HepG2 (cell line): ENCODE measurements around the gene HNRNPUL1. TPM values are rescaled to one million over a fixed set of nuclear protein-coding genes. Genes with fewer than 3 reads are reported as not detected.

Experiments
- AGO2 ChIP-seq: fragments of 200-400 bp; formaldehyde crosslinking; optimal IDR thresholded peaks from 2 replicates; pipeline ENCODE3; 2017; ENCODE audit warnings: mild to moderate bottlenecking, low read depth, low read length, moderate library complexity
- ARNT ChIP-seq: fragments of 450-650 bp; IDR thresholded peaks from 2 replicates; pipeline ENCODE4 v1.6.1; 2017
- CENPT ChIP-seq: sonication (generic); formaldehyde crosslinking; IDR thresholded peaks from 2 replicates; pipeline ENCODE4 v1.8.0; 2022; ENCODE audit warnings: low read depth, mild to moderate bottlenecking, moderate library complexity, missing genetic modification reagents
- CREM ChIP-seq, 2 experiments: sonication (generic) in 1 of 2; formaldehyde crosslinking in 1 of 2; IDR thresholded peaks; 2 replicates each; pipeline versions ENCODE4 v1.4.0 to v1.6.1; 2016 to 2020; ENCODE audit warnings: antibody characterized with exemption in 1 of 2, mild to moderate bottlenecking in 1 of 2, missing genetic modification reagents in 1 of 2
- DNMT3B ChIP-seq: conservative IDR thresholded peaks from 2 replicates; pipeline ENCODE4 v1.6.1; 2016; ENCODE audit warnings: missing biosample characterization, control low read depth
- ELF3 ChIP-seq: IDR thresholded peaks from 2 replicates; pipeline ENCODE4 v1.6.1; 2016; ENCODE audit warnings: missing genetic modification reagents, missing compliant biosample characterization
- FOSL2 ChIP-seq: sonication (generic); formaldehyde crosslinking; IDR thresholded peaks from 2 replicates; pipeline ENCODE4 v1.4.0; 2020; ENCODE audit warnings: missing genetic modification reagents
- HMGA1 ChIP-seq: sonication (generic); formaldehyde crosslinking; conservative IDR thresholded peaks from 2 replicates; pipeline ENCODE4 v1.4.0; 2020; ENCODE audit warnings: missing genetic modification reagents
- HNRNPL ChIP-seq: fragments of 200-400 bp; formaldehyde crosslinking; IDR thresholded peaks from 2 replicates; pipeline ENCODE4 v1.6.1; 2017; ENCODE audit warnings: mild to moderate bottlenecking, low read depth, low read length
- IKZF1 ChIP-seq: fragments of 450-650 bp; IDR thresholded peaks from 2 replicates; pipeline ENCODE4 v1.7.1; 2016
- JUN ChIP-seq: sonication (generic); formaldehyde crosslinking; IDR thresholded peaks from 2 replicates; pipeline ENCODE4 v1.4.0; 2020; ENCODE audit warnings: mild to moderate bottlenecking, missing genetic modification reagents
- MAX ChIP-seq: IDR thresholded peaks from 2 replicates; pipeline ENCODE4 v1.6.1; 2012; ENCODE audit warnings: inconsistent platforms
- MEIS1 ChIP-seq: sonication (generic); formaldehyde crosslinking; IDR thresholded peaks from 2 replicates; pipeline ENCODE4 v1.9.0; 2021; ENCODE audit warnings: mild to moderate bottlenecking, missing genetic modification reagents, moderate library complexity, borderline replicate concordance
- PAWR ChIP-seq: sonication (generic); formaldehyde crosslinking; IDR thresholded peaks from 2 replicates; pipeline ENCODE4 v1.4.0; 2020; ENCODE audit warnings: missing genetic modification reagents, mild to moderate bottlenecking, borderline replicate concordance
- PBX2 ChIP-seq: IDR thresholded peaks from 2 replicates; pipeline ENCODE4 v1.6.1; 2016; ENCODE audit warnings: control low read depth
- POGZ ChIP-seq: sonication (generic); formaldehyde crosslinking; IDR thresholded peaks from 2 replicates; pipeline ENCODE4 v1.4.0; 2020; ENCODE audit warnings: mild to moderate bottlenecking, missing genetic modification reagents
- PTBP1 ChIP-seq: fragments of 200-400 bp; formaldehyde crosslinking; IDR thresholded peaks from 2 replicates; pipeline ENCODE4 v1.6.1; 2018; ENCODE audit warnings: low read length, low read depth; ENCODE audit not compliant: poor library complexity, severe bottlenecking
- RBM39 ChIP-seq: fragments of 200-400 bp; formaldehyde crosslinking; IDR thresholded peaks from one replicate; pipeline ENCODE4 v1.6.1; 2018; ENCODE audit warnings: antibody characterized with exemption, mild to moderate bottlenecking, low read depth, low read length; ENCODE audit not compliant: poor library complexity, severe bottlenecking
- STAG1 ChIP-seq: sonication (generic); formaldehyde crosslinking; IDR thresholded peaks from 2 replicates; pipeline ENCODE4 v1.4.0; 2020; ENCODE audit warnings: missing genetic modification reagents
- STAT5B ChIP-seq: sonication (generic); formaldehyde crosslinking; IDR thresholded peaks from 2 replicates; pipeline ENCODE4 v1.4.0; 2020; ENCODE audit warnings: missing genetic modification reagents
- TCF7 ChIP-seq: sonication (generic); IDR thresholded peaks from 2 replicates; pipeline ENCODE4 v1.6.1; 2016; ENCODE audit warnings: antibody characterized with exemption, low read depth
- ZFP36L2 ChIP-seq: sonication (generic); formaldehyde crosslinking; IDR thresholded peaks from 2 replicates; pipeline ENCODE4 v1.4.0; 2020; ENCODE audit warnings: missing genetic modification reagents
- ZFP90 ChIP-seq: sonication (generic); formaldehyde crosslinking; IDR thresholded peaks from 2 replicates; pipeline ENCODE4 v1.8.0; 2022; ENCODE audit warnings: missing genetic modification reagents, mild to moderate bottlenecking, inconsistent platforms, borderline replicate concordance
- ZIK1 ChIP-seq: sonication (generic); formaldehyde crosslinking; IDR thresholded peaks from 2 replicates; pipeline ENCODE4 v1.5.0; 2020; ENCODE audit warnings: mild to moderate bottlenecking, low read depth, missing genetic modification reagents, borderline replicate concordance
- ZNF143 ChIP-seq: sonication (generic); formaldehyde crosslinking; IDR thresholded peaks from 2 replicates; pipeline ENCODE4 v1.4.0; 2020; ENCODE audit warnings: missing genetic modification reagents
- ZNF230 ChIP-seq: sonication (generic); formaldehyde crosslinking; IDR thresholded peaks from 2 replicates; pipeline ENCODE4 v1.4.0; 2020; ENCODE audit warnings: mild to moderate bottlenecking, missing genetic modification reagents
- ZNF251 ChIP-seq: sonication (generic); formaldehyde crosslinking; IDR thresholded peaks from 2 replicates; pipeline ENCODE4 v1.9.0; 2021; ENCODE audit warnings: mild to moderate bottlenecking, missing genetic modification reagents
- ZNF317 ChIP-seq: sonication (generic); formaldehyde crosslinking; IDR thresholded peaks from 2 replicates; pipeline ENCODE4 v1.5.0; 2020; ENCODE audit warnings: mild to moderate bottlenecking, missing genetic modification reagents
- ZSCAN29 ChIP-seq: sonication (generic); formaldehyde crosslinking; conservative IDR thresholded peaks from 2 replicates; pipeline ENCODE4 v1.4.0; 2020; ENCODE audit warnings: mild to moderate bottlenecking, missing genetic modification reagents
- polyA plus RNA-seq, 8 experiments: library from polyadenylated mRNA; depleted of rRNA in 3 of 8; stranded (reverse) in 7 of 8; unstranded in 1 of 8; fragments of >200 nt; fragmentation: Illumina TruSeq in 4 of 8; extraction: Trizol in 4 of 8; gene quantifications; 2 replicates each; pipeline versions ENCODE4 v1.2.1 to v1.2.3, GENCODE V29; 2011 to 2016; ENCODE audit warnings: low read depth in 4 of 8, missing spikeins in 1 of 8, mixed read lengths in 1 of 8; ENCODE audit not compliant: insufficient read depth in 1 of 8
- total RNA-seq, 5 experiments: library from RNA; depleted of rRNA; stranded (reverse); fragments of >200 nt; fragmentation: Illumina TruSeq; extraction: Trizol; gene quantifications; 2 replicates each; pipeline ENCODE4 v1.2.3, GENCODE V29; 2016; ENCODE audit warnings: low read depth in 1 of 5
- TF ChIP-seq, protein P1 (sequence below): sonication (generic); formaldehyde crosslinking; IDR thresholded peaks from 2 replicates; pipeline ENCODE4 v1.4.0; 2020; ENCODE audit warnings: missing genetic modification reagents

Gene HNRNPUL1
- total and polyA plus RNA-seq, 2 of the 13 experiments (the other 11 are each of a cell fraction or from before 2014, with no cell fraction given): 30.9 to 81.7 TPM

DNA sequence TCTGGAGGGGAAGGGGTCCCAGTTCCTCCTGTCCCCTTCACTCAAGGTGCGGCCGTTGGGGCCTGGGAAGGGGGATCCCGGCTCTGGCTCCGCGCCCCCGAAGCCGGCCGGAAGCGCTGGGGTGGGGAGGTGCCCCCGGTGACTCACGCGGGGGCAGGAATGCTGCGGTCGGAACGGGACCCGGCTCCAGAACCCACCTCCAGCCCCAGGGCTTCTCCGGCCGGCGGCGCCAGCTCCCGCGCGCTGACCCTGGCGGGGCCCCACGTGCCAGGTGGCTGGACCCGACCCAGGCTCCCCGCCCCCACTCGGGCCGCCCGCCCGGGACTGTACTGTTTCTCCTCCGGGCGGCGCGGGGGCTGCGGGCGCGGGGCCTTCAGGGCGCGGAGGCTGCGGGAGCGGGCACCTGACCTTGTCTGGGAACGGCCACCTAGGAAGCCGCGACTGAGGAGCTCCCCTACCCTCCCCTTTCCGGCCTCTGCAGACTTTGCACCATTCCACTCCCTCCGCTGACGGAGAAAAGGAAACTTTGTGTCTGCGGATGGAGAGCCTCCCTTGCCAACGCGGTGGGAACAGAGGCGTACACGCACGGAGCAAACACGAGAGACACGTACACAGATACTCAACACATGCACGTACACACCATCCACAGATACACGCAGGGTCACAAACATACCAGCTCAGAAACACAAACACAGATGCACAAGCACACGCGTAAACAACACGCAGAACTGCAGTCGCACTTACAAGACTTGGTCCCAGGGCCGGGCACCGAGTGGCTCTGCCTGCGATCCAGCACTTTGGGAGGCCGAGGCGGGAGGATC is 37.9 kb upstream of the HNRNPUL1 start (continued):
- TF ChIP-seq CREM (IDR thresholded peaks at IDR 0.05) (peak; percentile 51; the same call in 1 of the 2 replicates), CREM (CRISPR knock-in tag; IDR thresholded peaks at IDR 0.05) (no peak), RBM39 (peak; percentile 85), STAG1 (CRISPR knock-in tag) (no peak), FOSL2 (CRISPR knock-in tag) (peak; percentile 91), ZSCAN29 (CRISPR knock-in tag) (no peak), AGO2 (peak; percentile 84), HMGA1 (CRISPR knock-in tag) (no peak), ARNT (no peak), CENPT (CRISPR knock-in tag) (peak; percentile 75; the same call in 1 of the 2 replicates), HNRNPL (peak; percentile 72), DNMT3B (no peak; the same call in 1 of the 2 replicates), IKZF1 (no peak), PBX2 (CRISPR knock-in tag) (no peak), ZFP90 (peak; percentile 86; the same call in 1 of the 2 replicates), ZNF251 (CRISPR knock-in tag) (no peak), ELF3 (CRISPR knock-in tag) (peak; percentile 53; the same call in 1 of the 2 replicates), ZFP36L2 (CRISPR knock-in tag) (no peak), PTBP1 (peak; percentile 20), ZNF317 (no peak), POGZ (CRISPR knock-in tag) (peak; percentile 24; the same call in 1 of the 2 replicates), PAWR (CRISPR knock-in tag) (no peak), MEIS1 (CRISPR knock-in tag) (no peak), MAX (peak; percentile 69), JUN (CRISPR knock-in tag) (no peak), ZIK1 (CRISPR knock-in tag) (peak; percentile 74), TCF7 (no peak), STAT5B (CRISPR knock-in tag) (0 out of 2 replicates have a peak, but pooled peaks have one; percentile 29), ZNF143 (no peak), ZNF230 (CRISPR knock-in tag) (no peak; the same call in 1 of the 2 replicates)
- TF ChIP-seq, protein P1, sequence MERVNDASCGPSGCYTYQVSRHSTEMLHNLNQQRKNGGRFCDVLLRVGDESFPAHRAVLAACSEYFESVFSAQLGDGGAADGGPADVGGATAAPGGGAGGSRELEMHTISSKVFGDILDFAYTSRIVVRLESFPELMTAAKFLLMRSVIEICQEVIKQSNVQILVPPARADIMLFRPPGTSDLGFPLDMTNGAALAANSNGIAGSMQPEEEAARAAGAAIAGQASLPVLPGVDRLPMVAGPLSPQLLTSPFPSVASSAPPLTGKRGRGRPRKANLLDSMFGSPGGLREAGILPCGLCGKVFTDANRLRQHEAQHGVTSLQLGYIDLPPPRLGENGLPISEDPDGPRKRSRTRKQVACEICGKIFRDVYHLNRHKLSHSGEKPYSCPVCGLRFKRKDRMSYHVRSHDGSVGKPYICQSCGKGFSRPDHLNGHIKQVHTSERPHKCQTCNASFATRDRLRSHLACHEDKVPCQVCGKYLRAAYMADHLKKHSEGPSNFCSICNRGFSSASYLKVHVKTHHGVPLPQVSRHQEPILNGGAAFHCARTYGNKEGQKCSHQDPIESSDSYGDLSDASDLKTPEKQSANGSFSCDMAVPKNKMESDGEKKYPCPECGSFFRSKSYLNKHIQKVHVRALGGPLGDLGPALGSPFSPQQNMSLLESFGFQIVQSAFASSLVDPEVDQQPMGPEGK (CRISPR knock-in tag): peak; percentile 68
